Cardiac muscle cell (in vitro differentiated cells and primary cell): ENCODE measurements around the gene INPP5F. TPM values are rescaled to one million over a fixed set of nuclear protein-coding genes. Genes with fewer than 3 reads are reported as not detected.
A peak's percentile ranks its signal among the peaks of the same experiment; 100 is the strongest.

Source experiments
- DNase-seq, 2 donors: peaks; one replicate each; pipeline versions ENCODE4 v3.0.0 to v3.0.0-alpha.2; 2010 to 2017; ENCODE audit warnings: low read depth in 1 of 2, low spot score in 1 of 2
- H3K27ac ChIP-seq: fragments of 200-600 bp; sonication (generic); 2 replicates; pipeline ENCODE4 v1.5.1; 2016
- H3K27me3 ChIP-seq: fragments of 200-600 bp; sonication (generic); 2 replicates; pipeline ENCODE4 v1.6.0; 2016; ENCODE audit warnings: control low read depth
- H3K36me3 ChIP-seq: fragments of 200-600 bp; sonication (generic); 2 replicates; pipeline ENCODE4 v1.5.1; 2016; ENCODE audit warnings: control low read depth
- H3K4me1 ChIP-seq: fragments of 200-600 bp; sonication (generic); 2 replicates; pipeline ENCODE4 v1.8.1; 2017; ENCODE audit warnings: low read depth, mild to moderate bottlenecking, mixed run types
- H3K4me3 ChIP-seq: fragments of 200-600 bp; sonication (generic); 2 replicates; pipeline ENCODE4 v1.5.1; 2016; ENCODE audit warnings: mild to moderate bottlenecking
- H3K9me3 ChIP-seq: fragments of 200-600 bp; sonication (generic); 2 replicates; pipeline ENCODE4 v1.5.1; 2017; ENCODE audit warnings: low read depth, mild to moderate bottlenecking, control low read depth
- CTCF ChIP-seq: IDR thresholded peaks from 2 replicates; pipeline ENCODE4 v1.5.1; 2012; ENCODE audit warnings: low read depth, mild to moderate bottlenecking, low read length
- polyA plus RNA-seq: library from polyadenylated mRNA; unstranded; fragments of >200 nt; fragmentation: Nextera tagmentation; extraction: Ambion mirVana; gene quantifications from 2 replicates; pipeline ENCODE4 v1.2.1, GENCODE V29; 2016
- total RNA-seq: library from RNA; depleted of rRNA; stranded (reverse); fragments of >200 nt; gene quantifications from 2 replicates; pipeline ENCODE4 v1.2.3, GENCODE V29; 2016

Gene INPP5F
- total and polyA plus RNA-seq, 2 experiments from 2014 or later, result 10.2 to 15.7 TPM

GRCh38 chr10:119680650-119681081, 45.2 kb upstream of the INPP5F start:
- peaks cover 4% of the 10 kb centered on the region for H3K4me1 ChIP-seq
- peak in 1 of 2 donors; percentile 20 for DNase-seq
- TF ChIP-seq CTCF, result no peak
- H3K27me3 ChIP-seq, result no peaks in the 10 kb centered on the region
- H3K9me3 ChIP-seq, result no peaks in the 10 kb centered on the region
- peaks cover 23% of the 10 kb centered on the region for H3K36me3 ChIP-seq
- H3K4me3 ChIP-seq, result no peak overlapping the region
- peak overlapping the region; percentile 62 for H3K27ac ChIP-seq

GRCh38 chr10:119686465-119687191, 39.2 kb upstream of the INPP5F start:
- Histone ChIP-seq H3K27me3 (no peaks in the 10 kb centered on the region), H3K36me3 (no peaks in the 10 kb centered on the region), H3K27ac (peak overlapping the region; percentile 85), H3K4me3 (no peak overlapping the region), H3K4me1 (peaks cover 20% of the 10 kb centered on the region), H3K9me3 (no peaks in the 10 kb centered on the region)
- TF ChIP-seq CTCF, result peak; percentile 81
- peak; percentile 87 to 90 for DNase-seq

GRCh38 chr10:119687192-119688032, 38.4 kb upstream of the INPP5F start:
- Histone ChIP-seq H3K27ac (peak overlapping the region; percentile 85), H3K36me3 (no peaks in the 10 kb centered on the region), H3K27me3 (no peaks in the 10 kb centered on the region), H3K4me1 (peaks cover 20% of the 10 kb centered on the region), H3K4me3 (no peak overlapping the region), H3K9me3 (no peaks in the 10 kb centered on the region)
- TF ChIP-seq CTCF, result no peak
- peak; percentile 39 to 54 for DNase-seq

GRCh38 chr10:119688033-119688508, 37.8 kb upstream of the INPP5F start:
- DNase-seq, result peak in 1 of 2 donors; percentile 54
- no peak for TF ChIP-seq CTCF
- peaks cover 20% of the 10 kb centered on the region for H3K4me1 ChIP-seq
- no peak overlapping the region for H3K4me3 ChIP-seq
- H3K27ac ChIP-seq, result peak overlapping the region; percentile 85
- no peaks in the 10 kb centered on the region for H3K27me3 ChIP-seq
- H3K9me3 ChIP-seq, result no peaks in the 10 kb centered on the region
- no peaks in the 10 kb centered on the region for H3K36me3 ChIP-seq

GRCh38 chr10:119689016-119689580, 36.8 kb upstream of the INPP5F start:
- Histone ChIP-seq H3K4me1 (peaks cover 20% of the 10 kb centered on the region), H3K4me3 (no peak overlapping the region), H3K9me3 (no peaks in the 10 kb centered on the region), H3K27me3 (no peaks in the 10 kb centered on the region), H3K36me3 (no peaks in the 10 kb centered on the region), H3K27ac (peak overlapping the region; percentile 11)
- TF ChIP-seq CTCF, result no peak
- no peak for DNase-seq
